Measurements from ENCODE around the gene CYP19A1.

DNA sequence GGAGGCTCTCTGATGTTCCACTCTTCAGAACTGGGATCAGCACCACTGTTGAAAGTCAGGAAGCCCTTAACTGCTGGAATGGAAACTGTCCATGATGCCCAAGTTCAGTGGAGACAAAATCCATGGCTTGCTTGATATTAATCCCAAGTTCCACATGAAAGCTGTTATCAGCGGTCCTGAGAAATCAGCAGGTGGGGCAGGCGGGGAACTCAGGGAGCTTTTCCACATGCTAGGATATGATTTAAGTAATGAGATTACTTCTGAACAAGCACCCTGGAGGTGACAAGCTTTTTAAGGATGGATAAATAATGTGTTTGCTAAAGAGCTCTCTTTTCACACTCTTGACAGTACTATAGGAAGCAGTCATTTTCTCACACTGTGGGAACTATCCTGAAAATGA lies 82.9 kb downstream of the CYP19A1 start:
- TF ChIP-seq, protein P1, sequence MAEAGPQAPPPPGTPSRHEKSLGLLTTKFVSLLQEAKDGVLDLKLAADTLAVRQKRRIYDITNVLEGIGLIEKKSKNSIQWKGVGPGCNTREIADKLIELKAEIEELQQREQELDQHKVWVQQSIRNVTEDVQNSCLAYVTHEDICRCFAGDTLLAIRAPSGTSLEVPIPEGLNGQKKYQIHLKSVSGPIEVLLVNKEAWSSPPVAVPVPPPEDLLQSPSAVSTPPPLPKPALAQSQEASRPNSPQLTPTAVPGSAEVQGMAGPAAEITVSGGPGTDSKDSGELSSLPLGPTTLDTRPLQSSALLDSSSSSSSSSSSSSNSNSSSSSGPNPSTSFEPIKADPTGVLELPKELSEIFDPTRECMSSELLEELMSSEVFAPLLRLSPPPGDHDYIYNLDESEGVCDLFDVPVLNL (IDR thresholded peaks at IDR 0.05; ENCODE audit: low read depth, low read length) = no peak
- TF ChIP-seq POLR2AphosphoS5 (IDR thresholded peaks at IDR 0.05; ENCODE audit: low read length) (no peak), SPI1 (IDR thresholded peaks at IDR 0.05; ENCODE audit: borderline replicate concordance, insufficient read depth, low read depth, low read length) (no peak), MXI1 (IDR thresholded peaks at IDR 0.05; ENCODE audit: low read depth, low read length) (no peak), SMAD1 (IDR thresholded peaks at IDR 0.05; ENCODE audit: low read depth, partially characterized antibody) (no peak)
- TF ChIP-seq, protein P2, sequence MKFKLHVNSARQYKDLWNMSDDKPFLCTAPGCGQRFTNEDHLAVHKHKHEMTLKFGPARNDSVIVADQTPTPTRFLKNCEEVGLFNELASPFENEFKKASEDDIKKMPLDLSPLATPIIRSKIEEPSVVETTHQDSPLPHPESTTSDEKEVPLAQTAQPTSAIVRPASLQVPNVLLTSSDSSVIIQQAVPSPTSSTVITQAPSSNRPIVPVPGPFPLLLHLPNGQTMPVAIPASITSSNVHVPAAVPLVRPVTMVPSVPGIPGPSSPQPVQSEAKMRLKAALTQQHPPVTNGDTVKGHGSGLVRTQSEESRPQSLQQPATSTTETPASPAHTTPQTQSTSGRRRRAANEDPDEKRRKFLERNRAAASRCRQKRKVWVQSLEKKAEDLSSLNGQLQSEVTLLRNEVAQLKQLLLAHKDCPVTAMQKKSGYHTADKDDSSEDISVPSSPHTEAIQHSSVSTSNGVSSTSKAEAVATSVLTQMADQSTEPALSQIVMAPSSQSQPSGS (IDR thresholded peaks at IDR 0.05; ENCODE audit: low read length) = no peak
- TF ChIP-seq, protein P3, sequence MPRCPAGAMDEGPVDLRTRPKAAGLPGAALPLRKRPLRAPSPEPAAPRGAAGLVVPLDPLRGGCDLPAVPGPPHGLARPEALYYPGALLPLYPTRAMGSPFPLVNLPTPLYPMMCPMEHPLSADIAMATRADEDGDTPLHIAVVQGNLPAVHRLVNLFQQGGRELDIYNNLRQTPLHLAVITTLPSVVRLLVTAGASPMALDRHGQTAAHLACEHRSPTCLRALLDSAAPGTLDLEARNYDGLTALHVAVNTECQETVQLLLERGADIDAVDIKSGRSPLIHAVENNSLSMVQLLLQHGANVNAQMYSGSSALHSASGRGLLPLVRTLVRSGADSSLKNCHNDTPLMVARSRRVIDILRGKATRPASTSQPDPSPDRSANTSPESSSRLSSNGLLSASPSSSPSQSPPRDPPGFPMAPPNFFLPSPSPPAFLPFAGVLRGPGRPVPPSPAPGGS (IDR thresholded peaks at IDR 0.05; ENCODE audit: borderline replicate concordance, insufficient read depth, low read depth, low read length, poor library complexity, severe bottlenecking) = no peak
- TF ChIP-seq, protein P4, sequence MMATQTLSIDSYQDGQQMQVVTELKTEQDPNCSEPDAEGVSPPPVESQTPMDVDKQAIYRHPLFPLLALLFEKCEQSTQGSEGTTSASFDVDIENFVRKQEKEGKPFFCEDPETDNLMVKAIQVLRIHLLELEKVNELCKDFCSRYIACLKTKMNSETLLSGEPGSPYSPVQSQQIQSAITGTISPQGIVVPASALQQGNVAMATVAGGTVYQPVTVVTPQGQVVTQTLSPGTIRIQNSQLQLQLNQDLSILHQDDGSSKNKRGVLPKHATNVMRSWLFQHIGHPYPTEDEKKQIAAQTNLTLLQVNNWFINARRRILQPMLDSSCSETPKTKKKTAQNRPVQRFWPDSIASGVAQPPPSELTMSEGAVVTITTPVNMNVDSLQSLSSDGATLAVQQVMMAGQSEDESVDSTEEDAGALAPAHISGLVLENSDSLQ (IDR thresholded peaks at IDR 0.05) = no peak
